Esophagus muscularis mucosa (tissue), 4 donors: ENCODE results near the gene NAGPA.

Experiments used
- EP300 ChIP-seq: sonication (generic); formaldehyde crosslinking; IDR thresholded peaks from one replicate; pipeline ENCODE4 v1.6.1; 2017; ENCODE audit warnings: antibody characterized with exemption
- POLR2A ChIP-seq: fragments of 450-650 bp; IDR thresholded peaks from one replicate; pipeline ENCODE4 v1.6.1; 2017; ENCODE audit warnings: antibody characterized with exemption, moderate library complexity, mild to moderate bottlenecking, low read depth
- POLR2AphosphoS5 ChIP-seq, 2 donors: sonication (generic); formaldehyde crosslinking; IDR thresholded peaks; one replicate each; pipeline ENCODE4 v1.6.1; 2017; ENCODE audit warnings: antibody characterized with exemption in 2 of 2
- TF ChIP-seq, protein P1 (sequence below), 3 experiments: fragments of 200-600 bp in 2 of 3; fragments of 450-650 bp in 1 of 3; sonication (generic) in 2 of 3; IDR thresholded peaks; one replicate each; pipeline ENCODE4 v1.5.1; 2017 to 2019; ENCODE audit warnings: antibody characterized with exemption in 3 of 3, mild to moderate bottlenecking in 2 of 3, moderate library complexity in 1 of 3

DNA sequence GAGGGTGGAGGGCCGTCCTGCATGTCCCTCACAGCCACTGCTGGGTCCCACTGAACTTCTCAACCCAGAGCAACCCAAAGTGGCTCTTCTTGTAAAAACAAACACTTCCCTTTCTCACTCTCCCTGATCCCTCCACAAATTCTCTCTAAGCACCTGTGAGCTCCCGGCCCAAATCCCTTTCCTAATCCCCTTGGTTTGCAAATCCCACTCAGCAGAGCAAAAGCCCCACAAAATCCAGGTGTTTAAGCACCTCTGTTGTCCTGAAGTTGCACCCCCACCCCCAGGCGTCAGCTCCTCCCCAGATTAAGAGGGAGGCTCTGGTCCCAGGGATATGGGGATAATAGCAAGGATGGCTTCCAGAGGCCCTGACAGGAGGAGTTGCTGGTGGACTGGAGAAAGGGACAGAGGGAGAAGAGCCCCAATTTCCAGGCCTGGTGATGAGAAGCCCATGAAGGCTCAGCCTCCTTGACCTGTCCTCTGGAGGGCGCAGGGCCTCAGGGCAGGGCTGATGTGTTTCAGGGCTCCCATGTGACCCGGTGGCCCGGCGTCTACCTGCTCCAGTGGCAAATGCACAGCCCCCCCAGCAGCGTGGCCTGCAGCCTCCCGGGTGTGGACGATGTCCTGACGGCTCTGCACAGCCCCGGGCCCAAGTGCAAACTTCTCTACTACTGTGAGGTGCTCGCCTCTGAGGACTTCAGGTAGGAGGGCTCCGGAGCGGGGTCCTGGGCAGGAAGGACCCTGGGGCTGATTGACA is 23.0 kb downstream of the NAGPA start:
- TF ChIP-seq, protein P1, sequence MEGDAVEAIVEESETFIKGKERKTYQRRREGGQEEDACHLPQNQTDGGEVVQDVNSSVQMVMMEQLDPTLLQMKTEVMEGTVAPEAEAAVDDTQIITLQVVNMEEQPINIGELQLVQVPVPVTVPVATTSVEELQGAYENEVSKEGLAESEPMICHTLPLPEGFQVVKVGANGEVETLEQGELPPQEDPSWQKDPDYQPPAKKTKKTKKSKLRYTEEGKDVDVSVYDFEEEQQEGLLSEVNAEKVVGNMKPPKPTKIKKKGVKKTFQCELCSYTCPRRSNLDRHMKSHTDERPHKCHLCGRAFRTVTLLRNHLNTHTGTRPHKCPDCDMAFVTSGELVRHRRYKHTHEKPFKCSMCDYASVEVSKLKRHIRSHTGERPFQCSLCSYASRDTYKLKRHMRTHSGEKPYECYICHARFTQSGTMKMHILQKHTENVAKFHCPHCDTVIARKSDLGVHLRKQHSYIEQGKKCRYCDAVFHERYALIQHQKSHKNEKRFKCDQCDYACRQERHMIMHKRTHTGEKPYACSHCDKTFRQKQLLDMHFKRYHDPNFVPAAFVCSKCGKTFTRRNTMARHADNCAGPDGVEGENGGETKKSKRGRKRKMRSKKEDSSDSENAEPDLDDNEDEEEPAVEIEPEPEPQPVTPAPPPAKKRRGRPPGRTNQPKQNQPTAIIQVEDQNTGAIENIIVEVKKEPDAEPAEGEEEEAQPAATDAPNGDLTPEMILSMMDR (IDR thresholded peaks at IDR 0.05), result no peak
- no peak for TF ChIP-seq POLR2A
- no peak for TF ChIP-seq EP300
- no peak for TF ChIP-seq POLR2AphosphoS5 (IDR thresholded peaks at IDR 0.05)
